Neural cell (in vitro differentiated cells): ENCODE data around the gene NRF1.

Experiments used
- EP300 ChIP-seq: fragments of 450-650 bp; conservative IDR thresholded peaks from 2 replicates; pipeline ENCODE4 v1.6.1; 2014; ENCODE audit warnings: antibody characterized with exemption, mild to moderate bottlenecking, moderate library complexity; ENCODE audit not compliant: poor library complexity, severe bottlenecking
- EZH2 ChIP-seq: fragments of 200-600, 300-800 bp; shearing (Covaris generic), sonication (generic); IDR thresholded peaks from 2 replicates; pipeline ENCODE4 v1.6.1; 2014; ENCODE audit warnings: antibody characterized with exemption, low read length, borderline replicate concordance, mild to moderate bottlenecking; ENCODE audit not compliant: insufficient read depth, poor library complexity, severe bottlenecking
- MXI1 ChIP-seq: fragments of 450-650 bp; conservative IDR thresholded peaks from 2 replicates; pipeline ENCODE4 v1.6.1; 2014; ENCODE audit warnings: antibody characterized with exemption, mild to moderate bottlenecking; ENCODE audit not compliant: poor library complexity, severe bottlenecking
- POLR2AphosphoS5 ChIP-seq: IDR thresholded peaks from 2 replicates; pipeline ENCODE4 v1.6.1; 2012
- RAD21 ChIP-seq: fragments of 450-650 bp; conservative IDR thresholded peaks from 2 replicates; pipeline ENCODE4 v1.6.1; 2014; ENCODE audit warnings: antibody characterized with exemption, mild to moderate bottlenecking, moderate library complexity
- REST ChIP-seq: IDR thresholded peaks from 2 replicates; pipeline ENCODE4 v1.6.1; 2012; ENCODE audit warnings: borderline replicate concordance
- TAF1 ChIP-seq: IDR thresholded peaks from 2 replicates; pipeline ENCODE4 v1.6.1; 2012; ENCODE audit warnings: low read depth
- TF ChIP-seq, protein P1 (sequence below): fragments of 450-650 bp; IDR thresholded peaks from 2 replicates; pipeline ENCODE4 v1.5.1; 2014; ENCODE audit warnings: antibody characterized with exemption, mild to moderate bottlenecking, moderate library complexity; ENCODE audit not compliant: poor library complexity, severe bottlenecking

DNA sequence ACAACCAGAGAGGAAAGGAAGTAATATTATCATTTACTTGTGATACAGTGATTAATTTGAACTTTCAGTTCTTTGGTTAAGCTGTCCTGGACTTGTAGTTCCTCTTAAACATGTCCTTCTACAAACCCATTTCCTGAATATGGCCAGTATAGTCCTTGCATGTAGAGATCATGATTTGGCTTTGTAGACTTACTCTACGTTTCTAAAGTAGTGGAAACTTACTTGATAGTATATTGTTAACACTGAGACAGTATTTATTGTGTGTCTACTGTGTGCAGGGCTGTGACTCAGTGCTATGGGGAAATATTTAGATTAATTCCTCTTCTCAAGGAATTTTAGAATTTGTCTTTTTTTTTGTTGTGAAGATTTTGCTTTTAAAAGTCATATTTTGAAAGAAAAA lies 109.5 kb downstream of the NRF1 start:
- TF ChIP-seq, protein P1, sequence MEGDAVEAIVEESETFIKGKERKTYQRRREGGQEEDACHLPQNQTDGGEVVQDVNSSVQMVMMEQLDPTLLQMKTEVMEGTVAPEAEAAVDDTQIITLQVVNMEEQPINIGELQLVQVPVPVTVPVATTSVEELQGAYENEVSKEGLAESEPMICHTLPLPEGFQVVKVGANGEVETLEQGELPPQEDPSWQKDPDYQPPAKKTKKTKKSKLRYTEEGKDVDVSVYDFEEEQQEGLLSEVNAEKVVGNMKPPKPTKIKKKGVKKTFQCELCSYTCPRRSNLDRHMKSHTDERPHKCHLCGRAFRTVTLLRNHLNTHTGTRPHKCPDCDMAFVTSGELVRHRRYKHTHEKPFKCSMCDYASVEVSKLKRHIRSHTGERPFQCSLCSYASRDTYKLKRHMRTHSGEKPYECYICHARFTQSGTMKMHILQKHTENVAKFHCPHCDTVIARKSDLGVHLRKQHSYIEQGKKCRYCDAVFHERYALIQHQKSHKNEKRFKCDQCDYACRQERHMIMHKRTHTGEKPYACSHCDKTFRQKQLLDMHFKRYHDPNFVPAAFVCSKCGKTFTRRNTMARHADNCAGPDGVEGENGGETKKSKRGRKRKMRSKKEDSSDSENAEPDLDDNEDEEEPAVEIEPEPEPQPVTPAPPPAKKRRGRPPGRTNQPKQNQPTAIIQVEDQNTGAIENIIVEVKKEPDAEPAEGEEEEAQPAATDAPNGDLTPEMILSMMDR: no peak
- TF ChIP-seq EP300 (no peak), POLR2AphosphoS5 (no peak), RAD21 (no peak), REST (no peak), EZH2 (no peak), MXI1 (no peak), TAF1 (no peak)
